HUES48 (cell line): ENCODE results near the gene OR2G6.
"Not testable (repeated sequence)": the region's sequence is repeated elsewhere in the genome, so short reads cannot be mapped to it uniquely, and the experiment has no call there.

Experiments used
- H3K27ac ChIP-seq: one replicate; pipeline ENCODE4 v1.7.0; 2013; ENCODE audit warnings: low read depth, low read length, inconsistent platforms
- H3K27me3 ChIP-seq: 2 replicates; pipeline ENCODE4 v1.6.1; 2013; ENCODE audit warnings: mild to moderate bottlenecking, low read length; ENCODE audit not compliant: control insufficient read depth, insufficient read depth
- H3K36me3 ChIP-seq: 2 replicates; pipeline ENCODE4 v1.6.1; 2013; ENCODE audit warnings: low read length; ENCODE audit not compliant: control insufficient read depth, insufficient read depth
- H3K4me1 ChIP-seq: 2 replicates; pipeline ENCODE4 v1.6.1; 2013; ENCODE audit warnings: mild to moderate bottlenecking, low read length; ENCODE audit not compliant: control insufficient read depth, insufficient read depth
- H3K4me3 ChIP-seq: 2 replicates; pipeline ENCODE4 v1.5.1; 2013; ENCODE audit warnings: mild to moderate bottlenecking, low read depth, low read length
- H3K9ac ChIP-seq: 2 replicates; pipeline ENCODE4 v1.6.1; 2013; ENCODE audit warnings: mild to moderate bottlenecking, low read depth, low read length, moderate library complexity
- H3K9me3 ChIP-seq: 2 replicates; pipeline ENCODE4 v1.6.1; 2013; ENCODE audit warnings: low read length; ENCODE audit not compliant: control insufficient read depth, insufficient read depth

Gene OR2G6

DNA sequence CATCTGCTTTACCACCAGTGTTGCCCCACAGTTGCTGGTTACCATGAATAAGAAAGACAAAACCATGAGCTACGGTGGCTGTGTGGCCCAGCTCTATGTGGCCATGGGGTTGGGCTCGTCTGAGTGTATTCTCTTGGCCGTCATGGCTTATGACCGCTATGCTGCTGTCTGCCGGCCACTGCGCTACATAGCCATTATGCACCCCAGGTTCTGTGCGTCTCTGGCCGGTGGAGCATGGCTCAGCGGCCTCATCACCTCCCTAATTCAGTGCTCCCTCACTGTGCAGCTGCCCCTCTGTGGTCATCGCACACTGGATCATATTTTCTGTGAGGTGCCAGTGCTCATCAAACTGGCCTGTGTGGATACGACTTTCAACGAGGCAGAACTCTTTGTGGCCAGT lies 14.0 kb downstream of the OR2G6 start:
- Histone ChIP-seq H3K9me3 (peaks cover 65% of the 10 kb centered on the region), H3K9ac (no peak overlapping the region), H3K4me3 (no peak overlapping the region)

DNA sequence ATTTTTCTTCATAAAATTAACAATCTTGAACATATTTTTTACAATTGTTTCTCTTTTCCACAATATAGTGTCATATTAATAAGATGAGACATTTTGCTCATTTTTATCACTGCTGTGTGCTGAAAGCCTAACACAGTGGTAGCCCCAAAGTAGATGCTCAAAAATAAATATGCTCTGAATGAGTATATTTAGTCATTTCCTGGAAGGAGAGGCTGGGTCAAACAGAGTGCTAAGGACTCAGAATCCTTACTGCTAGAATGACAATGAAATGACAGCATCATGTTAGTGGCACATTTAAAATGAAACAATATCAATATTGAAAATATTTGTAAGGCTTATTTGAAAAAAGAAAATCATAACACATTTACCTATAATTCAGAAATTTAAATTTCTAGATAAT lies 29.6 kb downstream of the OR2G6 start:
- H3K9ac ChIP-seq, H3K4me1 ChIP-seq, H3K27ac ChIP-seq, H3K9me3 ChIP-seq, H3K27me3 ChIP-seq, H3K4me3 ChIP-seq, H3K36me3 ChIP-seq: not testable (repeated sequence)

More for the DNA sequence above, 14.0 kb downstream of the OR2G6 start:
- no peaks in the 10 kb centered on the region for H3K36me3 ChIP-seq
- H3K4me1 ChIP-seq = no peaks in the 10 kb centered on the region
- no peaks in the 10 kb centered on the region for H3K27me3 ChIP-seq
- H3K27ac ChIP-seq = no peak overlapping the region

DNA sequence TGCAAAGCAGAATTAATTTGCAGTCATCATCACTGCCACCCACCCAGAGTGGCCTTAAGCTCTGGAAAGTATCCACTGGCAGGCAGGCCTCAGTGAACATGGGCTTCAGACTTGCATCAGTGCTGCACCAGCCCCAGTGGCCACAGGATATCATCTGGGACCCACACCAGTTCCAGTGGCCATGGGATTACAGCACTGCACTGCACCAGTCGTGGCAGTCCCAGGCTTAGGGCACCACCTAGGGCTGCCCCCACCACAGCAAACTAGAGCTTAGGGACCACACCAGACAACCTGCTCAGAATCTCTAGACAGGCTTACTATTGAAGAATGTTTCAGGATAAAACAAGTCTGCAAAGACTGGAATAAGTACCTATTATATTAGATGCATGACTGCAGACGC lies 39.5 kb downstream of the OR2G6 start:
- H3K9me3 ChIP-seq, H3K9ac ChIP-seq, H3K27me3 ChIP-seq, H3K4me1 ChIP-seq, H3K27ac ChIP-seq, H3K4me3 ChIP-seq, H3K36me3 ChIP-seq: not testable (repeated sequence)

DNA sequence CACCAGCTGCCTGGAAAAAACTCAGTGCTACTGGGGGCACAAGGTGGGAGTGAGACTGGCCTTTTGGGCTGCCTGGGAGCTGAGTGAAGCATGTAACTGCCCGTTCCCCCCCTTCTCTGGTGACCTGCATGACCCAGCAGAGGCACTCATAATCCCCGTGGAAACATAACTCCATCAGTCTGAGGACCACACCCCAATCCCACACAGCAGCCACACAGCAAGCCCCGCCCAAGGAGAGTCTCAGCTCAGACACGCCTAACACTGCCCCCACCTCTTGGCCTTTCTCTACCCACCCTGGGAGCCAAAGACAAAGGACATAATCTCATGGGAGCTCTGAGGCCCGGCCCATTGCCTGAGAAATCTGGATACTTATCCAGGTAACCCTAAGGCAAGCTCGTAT lies 43.2 kb downstream of the OR2G6 start:
- H3K4me3 ChIP-seq, H3K4me1 ChIP-seq, H3K27me3 ChIP-seq, H3K27ac ChIP-seq, H3K9me3 ChIP-seq, H3K9ac ChIP-seq, H3K36me3 ChIP-seq: not testable (repeated sequence)

DNA sequence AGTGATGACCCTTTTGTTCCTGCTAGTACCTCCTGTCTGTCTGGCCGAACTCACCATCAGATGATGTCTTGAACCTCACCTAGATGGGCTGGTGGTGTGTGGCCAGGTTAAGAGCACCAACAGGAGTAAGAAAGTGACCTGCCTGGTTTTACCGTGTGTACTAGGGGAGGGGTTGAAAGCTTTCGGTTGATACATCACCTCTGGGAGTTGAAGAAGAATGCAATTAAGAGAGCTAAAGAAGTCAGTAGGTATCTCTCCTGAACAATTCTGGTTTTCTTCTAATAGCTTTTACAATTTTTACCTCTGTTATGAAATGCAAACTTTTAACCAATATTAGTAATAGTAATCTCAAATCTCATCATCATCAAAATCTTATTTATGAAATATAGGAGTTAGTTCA lies 54.8 kb downstream of the OR2G6 start, which contains the start of gene OR2T29:
Gene OR2T29, minus strand, starts transcription at position 101 of the 400 bp plus-strand sequence. CDS start 3,281 bp downstream, outside the sequence.
- not testable (repeated sequence) for H3K4me1 ChIP-seq, H3K4me3 ChIP-seq, H3K9ac ChIP-seq, H3K27me3 ChIP-seq, H3K36me3 ChIP-seq, H3K27ac ChIP-seq, H3K9me3 ChIP-seq

DNA sequence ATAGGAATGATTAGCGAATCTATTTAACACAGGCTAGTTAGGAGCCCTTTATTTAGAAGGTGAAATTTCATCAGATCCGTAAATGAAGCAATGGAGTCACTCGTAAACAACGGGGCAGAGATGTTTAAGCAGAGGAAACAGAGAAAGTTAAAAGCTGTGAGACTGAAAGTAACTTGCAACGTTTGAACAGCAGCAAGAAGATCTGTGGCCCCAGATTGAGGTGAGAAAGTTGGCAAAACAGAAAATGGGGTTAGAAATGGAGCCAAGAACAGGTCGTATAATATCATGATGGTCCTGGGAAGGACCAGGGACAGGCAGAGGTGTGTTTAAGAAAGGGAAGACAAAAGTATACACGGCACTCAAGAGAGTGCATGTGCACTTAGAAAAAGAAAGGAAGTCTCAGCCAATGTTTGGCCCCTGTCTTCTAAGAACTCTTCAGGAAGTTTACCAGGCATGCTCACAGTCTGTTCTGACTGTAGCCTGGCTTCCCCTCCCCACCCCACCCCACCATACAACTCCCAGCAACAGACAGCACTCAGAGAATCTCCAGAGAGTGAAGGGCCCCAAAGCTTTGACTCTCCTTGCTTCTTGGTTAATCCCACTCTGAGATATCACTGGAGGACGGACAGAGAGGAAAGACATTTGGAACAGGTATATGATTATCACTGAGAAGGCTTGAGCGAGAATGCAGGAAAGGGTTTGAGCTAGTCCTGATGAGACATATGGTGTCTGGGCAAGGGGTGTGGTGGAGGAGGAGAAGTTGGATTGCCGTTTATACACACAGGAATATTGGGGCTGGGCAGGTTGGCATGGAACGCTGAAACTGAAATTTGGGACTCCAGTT lies 57.9 kb downstream of the OR2G6 start:
- H3K9me3 ChIP-seq, H3K27me3 ChIP-seq, H3K9ac ChIP-seq, H3K36me3 ChIP-seq, H3K4me3 ChIP-seq, H3K4me1 ChIP-seq, H3K27ac ChIP-seq: not testable (repeated sequence)

DNA sequence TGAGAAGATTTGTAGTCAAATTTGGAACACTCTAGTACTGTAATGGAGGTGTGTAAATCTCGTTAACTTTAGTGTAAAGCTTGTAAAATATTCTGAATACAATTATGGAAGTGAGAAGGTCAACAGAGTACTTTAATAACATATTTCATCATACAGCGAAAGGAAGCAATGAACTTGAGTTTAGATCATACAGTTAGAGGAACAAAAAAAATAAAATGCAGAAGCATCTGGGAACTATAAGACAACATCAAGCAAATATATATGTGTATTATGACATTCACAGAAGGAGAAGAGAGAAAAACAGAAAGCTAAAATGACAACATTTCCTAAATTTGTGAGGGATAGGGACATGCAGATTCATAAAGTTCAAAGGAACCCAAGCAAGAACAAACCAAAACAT lies 61.2 kb downstream of the OR2G6 start:
- not testable (repeated sequence) for H3K36me3 ChIP-seq, H3K4me1 ChIP-seq, H3K27me3 ChIP-seq, H3K9ac ChIP-seq, H3K4me3 ChIP-seq, H3K27ac ChIP-seq
- peaks cover 10% of the 10 kb centered on the region for H3K9me3 ChIP-seq

DNA sequence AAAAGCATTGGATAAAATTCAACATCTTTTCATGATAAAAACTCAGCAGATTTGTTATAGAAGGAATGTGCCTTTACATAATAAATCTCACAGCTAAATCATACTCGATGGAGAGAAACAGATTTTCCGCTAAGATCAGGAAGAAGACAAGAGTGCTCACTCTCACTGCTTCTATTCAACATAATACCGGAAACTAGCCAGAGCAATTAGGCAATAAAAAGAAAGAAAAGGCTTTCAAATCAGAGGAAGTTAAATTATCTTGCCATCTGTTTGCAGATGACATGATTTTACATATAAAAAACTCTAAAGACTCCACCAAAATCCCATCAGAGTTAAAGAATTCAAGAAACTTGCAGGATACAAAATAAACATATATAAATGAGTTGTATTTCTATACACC lies 62.9 kb downstream of the OR2G6 start:
- not testable (repeated sequence) for H3K9me3 ChIP-seq, H3K4me1 ChIP-seq, H3K4me3 ChIP-seq, H3K36me3 ChIP-seq, H3K27ac ChIP-seq, H3K9ac ChIP-seq, H3K27me3 ChIP-seq

DNA sequence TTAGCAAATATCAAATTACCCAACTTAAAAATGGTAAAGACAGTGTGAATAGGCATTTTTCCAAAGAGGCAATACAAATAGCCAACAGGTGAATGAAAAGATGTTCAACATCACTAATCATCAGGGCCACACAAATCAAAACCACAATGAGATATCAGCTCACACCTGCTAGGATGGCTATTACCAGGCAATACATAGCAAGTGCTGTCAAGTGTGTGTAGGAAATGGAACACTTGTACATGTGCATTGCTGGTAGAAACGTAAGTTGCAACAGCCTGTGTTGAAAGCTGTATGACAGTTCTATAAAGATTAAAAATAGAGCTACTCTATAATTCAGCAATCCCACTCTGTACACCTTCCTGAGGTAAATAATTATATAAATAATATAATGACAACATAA lies 64.2 kb downstream of the OR2G6 start:
- not testable (repeated sequence) for H3K27ac ChIP-seq, H3K4me1 ChIP-seq, H3K27me3 ChIP-seq, H3K4me3 ChIP-seq, H3K36me3 ChIP-seq, H3K9ac ChIP-seq
- H3K9me3 ChIP-seq = peaks cover 19% of the 10 kb centered on the region; the same call in 1 of the 2 replicates

DNA sequence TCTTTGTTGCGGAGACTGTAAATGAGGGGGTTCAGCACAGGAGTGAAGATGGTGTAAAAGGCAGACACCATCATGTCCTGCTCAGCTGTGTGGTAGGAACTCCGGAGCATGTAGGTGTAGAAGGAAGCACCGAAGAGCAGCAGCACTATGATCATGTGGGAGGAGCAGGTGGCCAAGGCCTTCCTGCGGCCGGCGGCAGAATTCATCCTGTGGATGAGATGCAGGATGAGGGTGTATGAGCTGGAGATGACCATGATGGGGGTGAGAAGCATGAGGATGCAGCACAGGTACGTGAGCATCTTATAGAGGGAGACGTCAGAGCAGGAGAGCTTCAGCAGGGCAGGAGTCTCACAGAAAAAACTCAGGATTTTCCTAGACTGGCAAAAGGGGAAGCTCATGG lies 66.0 kb downstream of the OR2G6 start:
- not testable (repeated sequence) for H3K27me3 ChIP-seq
- peaks cover 30% of the 10 kb centered on the region; the same call in 1 of the 2 replicates for H3K9me3 ChIP-seq

DNA sequence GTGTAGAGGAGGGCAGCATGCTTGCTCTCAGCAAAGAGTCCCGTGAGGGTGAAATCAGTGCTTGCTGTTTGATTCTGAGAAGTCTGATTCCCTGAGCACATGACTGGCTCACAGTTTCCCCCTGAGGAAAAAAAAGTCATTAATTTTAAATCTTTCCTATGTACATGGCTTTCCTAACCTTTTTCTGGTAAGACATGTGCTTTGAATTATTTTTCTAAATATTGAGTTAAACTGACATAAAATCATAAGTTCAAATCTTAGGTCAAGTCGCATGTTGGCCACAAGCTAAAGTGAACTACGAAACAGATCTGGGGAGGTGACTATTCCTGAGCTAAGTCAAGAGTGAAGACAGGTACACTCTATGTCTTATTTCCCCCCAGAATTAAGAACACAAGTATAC lies 66.8 kb downstream of the OR2G6 start, which contains the start of gene OR2T34:
Gene OR2T34, minus strand, starts transcription at position 101 of the 400 bp plus-strand sequence. Its CDS starts 0 bp downstream, at position 101.
- H3K27me3 ChIP-seq = not testable (repeated sequence)
- H3K9me3 ChIP-seq = peaks cover 35% of the 10 kb centered on the region; the same call in 1 of the 2 replicates

More for the DNA sequence above, 66.0 kb downstream of the OR2G6 start:
- not testable (repeated sequence) for H3K4me3 ChIP-seq, H3K27ac ChIP-seq, H3K4me1 ChIP-seq, H3K36me3 ChIP-seq, H3K9ac ChIP-seq

More for the DNA sequence above, 66.8 kb downstream of the OR2G6 start, which contains the start of gene OR2T34:
- H3K27ac ChIP-seq, H3K4me3 ChIP-seq, H3K4me1 ChIP-seq, H3K9ac ChIP-seq, H3K36me3 ChIP-seq: not testable (repeated sequence)
